ENCODE measurements around the gene TSLP. TPM values are rescaled to one million over a fixed set of nuclear protein-coding genes. Genes with fewer than 3 reads are reported as not detected.

TSLP gene
- total RNA-seq, 4 donors from 2014 or later, result 1.1 to 2.2 (median 1.2) TPM; not detected in 1

DNA sequence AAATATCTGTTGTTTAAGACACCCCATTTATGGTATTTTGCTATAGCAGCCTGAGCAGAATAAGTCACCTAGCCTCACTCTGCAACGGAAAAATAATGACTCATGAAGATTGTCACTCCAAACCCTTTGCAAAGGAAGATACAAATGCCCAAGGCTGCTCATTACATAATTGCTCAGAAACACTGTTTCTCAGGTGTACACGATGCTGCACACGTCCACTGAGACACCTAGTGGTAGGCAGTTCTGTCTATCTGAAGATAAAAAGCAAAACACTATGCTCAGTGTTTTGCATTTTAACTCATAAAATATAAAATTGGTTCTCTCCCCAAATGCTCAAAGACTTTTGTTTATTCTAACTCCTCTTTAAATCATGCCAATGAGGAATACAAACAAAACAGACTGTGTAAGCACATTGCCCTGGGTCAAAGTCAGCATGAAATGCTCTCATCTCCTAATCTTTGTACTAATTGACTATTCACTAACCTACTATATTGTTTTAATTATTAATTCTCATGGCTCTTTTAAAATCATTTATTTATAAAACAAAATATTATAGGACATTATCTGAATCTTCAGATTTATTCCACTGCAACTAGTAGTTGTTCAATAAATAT, 7.7 kb upstream of the TSLP start:
- ATAC-seq (ENCODE audit: low FRiP score), result peak; percentile 37
- TF ChIP-seq, protein P1, sequence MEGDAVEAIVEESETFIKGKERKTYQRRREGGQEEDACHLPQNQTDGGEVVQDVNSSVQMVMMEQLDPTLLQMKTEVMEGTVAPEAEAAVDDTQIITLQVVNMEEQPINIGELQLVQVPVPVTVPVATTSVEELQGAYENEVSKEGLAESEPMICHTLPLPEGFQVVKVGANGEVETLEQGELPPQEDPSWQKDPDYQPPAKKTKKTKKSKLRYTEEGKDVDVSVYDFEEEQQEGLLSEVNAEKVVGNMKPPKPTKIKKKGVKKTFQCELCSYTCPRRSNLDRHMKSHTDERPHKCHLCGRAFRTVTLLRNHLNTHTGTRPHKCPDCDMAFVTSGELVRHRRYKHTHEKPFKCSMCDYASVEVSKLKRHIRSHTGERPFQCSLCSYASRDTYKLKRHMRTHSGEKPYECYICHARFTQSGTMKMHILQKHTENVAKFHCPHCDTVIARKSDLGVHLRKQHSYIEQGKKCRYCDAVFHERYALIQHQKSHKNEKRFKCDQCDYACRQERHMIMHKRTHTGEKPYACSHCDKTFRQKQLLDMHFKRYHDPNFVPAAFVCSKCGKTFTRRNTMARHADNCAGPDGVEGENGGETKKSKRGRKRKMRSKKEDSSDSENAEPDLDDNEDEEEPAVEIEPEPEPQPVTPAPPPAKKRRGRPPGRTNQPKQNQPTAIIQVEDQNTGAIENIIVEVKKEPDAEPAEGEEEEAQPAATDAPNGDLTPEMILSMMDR (IDR thresholded peaks at IDR 0.05), result no peak
- DNase-seq (ENCODE audit: low spot score), result no peak

DNA sequence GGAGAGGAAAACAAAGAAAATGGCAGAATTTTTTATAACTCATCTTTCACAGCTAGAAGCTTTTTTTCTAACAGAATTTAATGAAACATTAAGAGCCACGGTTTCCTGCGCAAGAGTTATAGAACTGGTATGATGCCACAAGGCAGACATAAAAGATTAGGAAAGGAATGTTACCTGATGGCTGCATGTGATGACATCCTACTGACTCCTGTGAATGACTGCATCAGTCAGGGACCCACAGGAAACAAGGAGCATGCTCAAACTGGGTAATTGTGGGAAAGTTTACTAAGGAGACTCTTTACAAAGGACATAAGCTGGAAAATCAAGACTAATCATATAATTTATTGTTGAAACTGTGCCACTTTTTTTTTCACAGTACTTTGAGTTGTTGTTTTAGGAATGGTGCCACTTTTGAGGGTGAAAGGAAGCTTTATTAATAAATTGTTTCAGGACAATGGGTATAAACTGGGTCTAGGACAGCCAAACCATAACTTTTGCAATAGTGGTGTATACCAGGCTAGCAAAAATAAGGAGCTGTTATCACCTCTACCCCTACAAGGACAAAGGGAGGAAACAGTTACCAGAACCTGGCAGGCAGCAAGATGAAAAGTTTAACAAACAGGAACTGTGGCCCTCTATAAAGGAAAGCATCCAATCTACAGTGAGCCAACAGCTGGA, 5.1 kb upstream of the TSLP start:
- ATAC-seq (ENCODE audit: low FRiP score) (no peak), DNase-seq (ENCODE audit: low spot score) (no peak)
- TF ChIP-seq, protein P1 (IDR thresholded peaks at IDR 0.05), result no peak

DNA sequence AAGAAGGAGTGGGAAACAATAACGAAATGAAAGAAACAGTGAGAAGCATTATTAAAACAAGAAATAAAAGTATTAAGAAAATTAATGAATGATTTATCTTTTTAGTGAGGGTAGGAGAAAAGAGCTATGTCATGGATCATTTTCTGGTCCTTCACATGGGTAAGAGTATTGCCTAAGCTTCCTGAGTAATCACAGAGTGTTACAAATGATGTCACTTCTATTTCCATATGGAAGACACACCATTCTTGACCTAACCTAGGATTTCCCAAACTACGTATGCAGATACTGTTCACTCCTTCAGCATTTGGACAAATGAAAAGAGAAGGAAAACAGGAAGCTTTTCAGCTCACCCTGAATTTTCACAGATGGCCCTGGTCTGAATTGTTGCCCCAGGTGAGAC, 3.3 kb upstream of the TSLP start:
- DNase-seq (ENCODE audit: low spot score) (no peak), ATAC-seq (ENCODE audit: low FRiP score) (no peak)
- TF ChIP-seq, protein P1 (IDR thresholded peaks at IDR 0.05), result no peak

DNA sequence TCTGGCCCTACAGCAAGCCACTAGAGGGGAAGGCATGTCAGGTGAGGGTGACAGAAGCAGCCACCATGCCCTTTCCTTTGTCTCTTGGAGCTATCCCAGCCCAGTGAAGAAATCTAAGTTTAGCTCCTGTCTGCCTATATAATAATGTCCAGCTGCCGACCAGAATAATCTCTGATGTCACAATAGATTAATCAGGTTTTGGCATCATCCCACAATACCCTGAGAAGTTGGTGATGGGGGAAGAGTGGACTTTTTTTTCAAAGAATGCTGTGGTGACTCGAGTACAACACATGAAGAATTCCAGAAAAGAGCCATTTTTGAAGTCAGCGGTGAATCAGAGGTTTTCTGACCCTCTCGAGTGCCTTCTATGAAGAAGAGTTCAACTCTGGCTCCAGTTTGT, 1.7 kb upstream of the TSLP start:
- no peak for DNase-seq (ENCODE audit: low spot score)
- TF ChIP-seq, protein P1 (IDR thresholded peaks at IDR 0.05), result no peak
- ATAC-seq (ENCODE audit: low FRiP score), result no peak

DNA sequence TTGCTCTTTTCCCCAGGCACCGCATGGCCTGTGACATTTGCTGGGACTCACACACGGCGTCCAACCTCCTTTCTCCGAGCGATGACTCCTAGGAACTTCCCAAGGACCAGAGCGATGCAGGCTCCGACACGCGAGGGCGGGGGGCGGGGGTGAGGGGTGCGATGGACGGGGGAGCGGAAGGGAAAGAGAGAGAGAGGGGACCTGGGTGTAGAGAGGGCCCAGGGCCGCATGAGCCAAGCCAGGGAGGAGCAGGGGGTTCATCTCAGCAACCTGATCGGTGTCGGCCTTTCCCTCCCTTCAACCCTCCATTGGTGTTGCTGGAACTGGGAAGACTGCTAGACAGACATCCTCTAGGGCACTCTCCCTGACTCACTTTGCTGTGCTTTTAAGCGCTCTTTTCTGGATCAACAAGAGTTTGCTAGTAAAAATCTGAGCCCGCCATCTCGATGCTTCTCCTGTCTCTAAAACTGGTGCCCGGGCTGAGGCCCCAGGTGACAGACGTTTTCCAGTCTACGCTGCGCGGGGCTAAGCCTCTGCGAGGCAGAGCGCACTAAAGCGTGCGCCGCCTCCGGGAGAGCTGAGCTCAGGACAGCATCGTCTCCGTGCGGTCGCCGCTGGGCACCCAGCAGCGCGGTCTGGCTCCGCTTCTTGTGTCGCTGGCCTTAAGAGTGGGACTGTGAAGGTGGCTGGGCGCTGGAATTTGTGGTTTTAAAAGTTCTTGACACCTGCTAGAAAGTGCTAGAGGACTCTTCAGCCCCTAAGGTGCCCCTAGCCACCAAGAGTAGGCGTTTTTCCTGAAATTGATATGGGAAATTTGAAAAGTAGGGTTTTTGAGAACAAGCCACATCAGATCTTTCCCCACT, 1.0 kb upstream of the TSLP start:
- ATAC-seq (ENCODE audit: low FRiP score), result no peak
- DNase-seq (ENCODE audit: low spot score), result no peak
- TF ChIP-seq, protein P1 (IDR thresholded peaks at IDR 0.05), result no peak

DNA sequence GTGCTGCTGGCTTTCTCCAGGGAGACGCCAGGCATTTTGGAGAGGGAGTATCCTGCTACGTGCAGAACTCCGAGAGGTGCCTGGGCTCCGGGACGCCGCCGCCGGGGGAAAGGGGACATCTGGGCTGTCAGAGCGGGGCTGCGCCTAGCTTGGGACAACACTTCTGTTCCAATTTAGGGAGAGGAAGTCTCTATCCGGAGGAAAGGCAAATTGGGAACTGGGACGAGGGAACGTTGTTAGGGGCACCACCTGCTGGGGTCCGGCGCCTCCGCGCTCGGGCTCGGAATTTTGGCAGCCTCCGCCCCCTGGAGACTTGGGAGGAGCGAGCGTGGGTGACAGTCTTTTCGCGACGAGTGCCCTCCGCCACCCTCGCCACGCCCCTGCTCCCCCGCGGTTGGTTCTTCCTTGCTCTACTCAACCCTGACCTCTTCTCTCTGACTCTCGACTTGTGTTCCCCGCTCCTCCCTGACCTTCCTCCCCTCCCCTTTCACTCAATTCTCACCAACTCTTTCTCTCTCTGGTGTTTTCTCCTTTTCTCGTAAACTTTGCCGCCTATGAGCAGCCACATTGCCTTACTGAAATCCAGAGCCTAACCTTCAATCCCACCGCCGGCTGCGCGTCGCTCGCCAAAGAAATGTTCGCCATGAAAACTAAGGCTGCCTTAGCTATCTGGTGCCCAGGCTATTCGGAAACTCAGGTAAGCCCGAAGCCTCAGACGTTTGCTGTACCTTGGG, 1.6 kb downstream of the TSLP start:
- DNase-seq (ENCODE audit: low spot score), result peak; percentile 40
- peak; percentile 59 for ATAC-seq (ENCODE audit: low FRiP score)
- TF ChIP-seq, protein P1 (IDR thresholded peaks at IDR 0.05), result no peak

All from omental fat pad (tissue), 4 donors.